Right lobe of liver (tissue), 4 donors: ENCODE results near the gene IL13RA1.

Experiments
- POLR2A ChIP-seq: fragments of 450-650 bp; IDR thresholded peaks from one replicate; pipeline ENCODE4 v1.6.1; 2017; ENCODE audit warnings: antibody characterized with exemption, mild to moderate bottlenecking
- TF ChIP-seq, protein P1 (sequence below), 4 donors: fragments of 200-600 bp in 3 of 4; fragments of 450-650 bp in 1 of 4; IDR thresholded peaks; one replicate each; pipeline versions ENCODE4 v1.5.1 to v1.8.0; 2016 to 2022; ENCODE audit warnings: antibody characterized with exemption in 4 of 4, mild to moderate bottlenecking in 2 of 4
- donor health status: DM: no; HTN: no; CAD: no.
- donor health status: DM: no; HTN: no; CAD: no.
- donor health status: DM: no; HTN: yes; CAD: no.

GRCh38 chrX:118693843-118694242 lies 33.6 kb upstream of the IL13RA1 start:
- TF ChIP-seq, protein P1, sequence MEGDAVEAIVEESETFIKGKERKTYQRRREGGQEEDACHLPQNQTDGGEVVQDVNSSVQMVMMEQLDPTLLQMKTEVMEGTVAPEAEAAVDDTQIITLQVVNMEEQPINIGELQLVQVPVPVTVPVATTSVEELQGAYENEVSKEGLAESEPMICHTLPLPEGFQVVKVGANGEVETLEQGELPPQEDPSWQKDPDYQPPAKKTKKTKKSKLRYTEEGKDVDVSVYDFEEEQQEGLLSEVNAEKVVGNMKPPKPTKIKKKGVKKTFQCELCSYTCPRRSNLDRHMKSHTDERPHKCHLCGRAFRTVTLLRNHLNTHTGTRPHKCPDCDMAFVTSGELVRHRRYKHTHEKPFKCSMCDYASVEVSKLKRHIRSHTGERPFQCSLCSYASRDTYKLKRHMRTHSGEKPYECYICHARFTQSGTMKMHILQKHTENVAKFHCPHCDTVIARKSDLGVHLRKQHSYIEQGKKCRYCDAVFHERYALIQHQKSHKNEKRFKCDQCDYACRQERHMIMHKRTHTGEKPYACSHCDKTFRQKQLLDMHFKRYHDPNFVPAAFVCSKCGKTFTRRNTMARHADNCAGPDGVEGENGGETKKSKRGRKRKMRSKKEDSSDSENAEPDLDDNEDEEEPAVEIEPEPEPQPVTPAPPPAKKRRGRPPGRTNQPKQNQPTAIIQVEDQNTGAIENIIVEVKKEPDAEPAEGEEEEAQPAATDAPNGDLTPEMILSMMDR (IDR thresholded peaks at IDR 0.05) = no peak
- no peak for TF ChIP-seq POLR2A
